ENCODE measurements around the gene PLA2G5.
"Not testable (repeated sequence)": the region's sequence is repeated elsewhere in the genome, so short reads cannot be mapped to it uniquely, and the experiment has no call there.

PLA2G5 gene

DNA sequence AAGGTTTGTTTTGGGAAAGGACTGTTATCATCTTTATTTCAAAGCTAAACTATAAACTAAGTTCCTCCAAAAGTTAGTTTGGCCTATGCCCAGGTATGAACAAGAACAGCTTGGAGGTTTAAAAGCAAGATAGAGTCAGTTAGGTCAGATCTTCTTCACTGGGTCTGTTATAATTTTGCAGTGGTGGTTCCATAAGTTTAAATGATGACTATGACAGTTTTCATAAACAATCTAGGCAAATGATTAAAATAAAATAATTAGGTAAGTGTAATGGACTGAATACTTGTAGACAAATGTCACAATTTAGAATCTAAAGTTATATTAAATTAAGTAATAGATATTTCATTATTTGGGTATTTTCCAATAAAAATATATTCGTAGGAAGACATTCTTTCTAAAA is 21.4 kb upstream of the PLA2G5 start:
- H3K36me3 ChIP-seq (ENCODE audit: control insufficient read depth, insufficient read depth, low read length): no peaks in the 10 kb centered on the region
- H3K4me1 ChIP-seq (ENCODE audit: control insufficient read depth, insufficient read depth, low read length): no peaks in the 10 kb centered on the region
- H3K9me3 ChIP-seq (ENCODE audit: control insufficient read depth, low read length): no peaks in the 10 kb centered on the region
- no peaks in the 10 kb centered on the region for H3K27me3 ChIP-seq (ENCODE audit: control insufficient read depth, insufficient read depth, low read length)
- no peak overlapping the region for H3K4me3 ChIP-seq (ENCODE audit: low read length)
- no peak overlapping the region for H3K9ac ChIP-seq (ENCODE audit: low read length)

DNA sequence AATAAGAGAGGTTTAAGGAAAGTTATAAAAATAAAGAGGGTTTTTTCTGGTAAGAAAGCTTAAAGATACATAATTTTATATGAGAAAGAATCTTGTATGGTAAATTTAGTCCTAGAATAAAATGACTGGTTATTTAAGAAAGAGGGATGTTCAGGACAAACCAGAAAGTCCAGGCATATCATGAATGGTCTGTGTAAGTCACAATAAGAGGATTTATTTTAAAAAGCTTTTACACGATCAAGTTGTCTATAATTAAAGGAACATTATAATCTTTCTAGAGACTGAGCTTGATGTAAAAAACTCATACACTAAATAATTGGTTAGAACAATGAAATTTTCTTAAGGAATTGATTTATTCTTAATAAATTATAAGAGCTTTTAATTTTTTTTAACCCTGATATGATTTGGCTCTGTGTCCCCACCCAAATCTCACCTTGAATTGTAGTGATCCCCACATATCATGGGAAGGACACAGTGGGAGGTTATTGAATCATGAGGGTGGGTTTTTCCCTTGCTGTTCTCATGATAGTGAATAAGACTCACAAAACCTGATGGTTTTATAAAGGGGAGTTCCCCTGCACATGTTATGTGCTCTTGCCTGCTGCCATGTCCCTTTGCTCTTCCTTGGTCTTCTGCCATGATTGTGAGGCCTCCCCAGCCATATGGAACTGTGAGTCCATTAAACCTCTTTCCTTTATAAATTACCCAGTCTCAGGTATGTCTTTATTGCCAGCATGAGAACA is 20.8 kb upstream of the PLA2G5 start:
- H3K4me1 ChIP-seq (ENCODE audit: control insufficient read depth, insufficient read depth, low read length); H3K9me3 ChIP-seq (ENCODE audit: control insufficient read depth, low read length); H3K27me3 ChIP-seq (ENCODE audit: control insufficient read depth, insufficient read depth, low read length); H3K36me3 ChIP-seq (ENCODE audit: control insufficient read depth, insufficient read depth, low read length); H3K9ac ChIP-seq (ENCODE audit: low read length); H3K4me3 ChIP-seq (ENCODE audit: low read length): not testable (repeated sequence)

DNA sequence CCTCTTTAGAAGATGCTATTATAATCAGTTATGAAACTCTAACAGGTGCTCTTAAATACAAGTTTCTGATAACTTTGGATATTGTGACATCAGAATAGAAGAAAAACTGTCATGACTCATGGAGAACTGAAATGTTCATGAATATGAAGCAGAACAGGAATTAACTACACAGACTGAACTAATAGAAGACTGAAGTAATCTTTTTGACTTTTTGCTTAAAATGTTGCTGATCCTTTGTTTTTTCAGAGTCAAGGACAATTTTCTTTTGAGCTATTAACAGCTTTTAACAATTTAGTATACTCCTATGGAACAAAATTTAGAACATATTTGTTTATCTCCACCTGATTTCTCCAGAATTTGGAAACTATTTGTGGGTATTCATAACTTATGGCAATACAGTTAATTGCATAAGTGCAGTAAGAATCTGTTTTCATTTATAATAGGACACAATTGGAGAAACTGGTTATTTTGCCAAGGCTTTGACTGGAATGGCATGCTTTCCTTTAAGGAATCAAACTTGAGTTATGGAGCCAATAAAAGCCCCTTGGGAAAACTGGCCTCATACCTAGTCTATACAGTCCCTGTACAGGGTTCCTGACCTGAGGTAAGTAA is 18.7 kb upstream of the PLA2G5 start:
- H3K36me3 ChIP-seq (ENCODE audit: control insufficient read depth, insufficient read depth, low read length): no peaks in the 10 kb centered on the region
- no peaks in the 10 kb centered on the region for H3K4me1 ChIP-seq (ENCODE audit: control insufficient read depth, insufficient read depth, low read length)
- H3K4me3 ChIP-seq (ENCODE audit: low read length): no peak overlapping the region
- no peak overlapping the region for H3K9ac ChIP-seq (ENCODE audit: low read length)
- H3K9me3 ChIP-seq (ENCODE audit: control insufficient read depth, low read length): no peaks in the 10 kb centered on the region
- no peaks in the 10 kb centered on the region for H3K27me3 ChIP-seq (ENCODE audit: control insufficient read depth, insufficient read depth, low read length)

DNA sequence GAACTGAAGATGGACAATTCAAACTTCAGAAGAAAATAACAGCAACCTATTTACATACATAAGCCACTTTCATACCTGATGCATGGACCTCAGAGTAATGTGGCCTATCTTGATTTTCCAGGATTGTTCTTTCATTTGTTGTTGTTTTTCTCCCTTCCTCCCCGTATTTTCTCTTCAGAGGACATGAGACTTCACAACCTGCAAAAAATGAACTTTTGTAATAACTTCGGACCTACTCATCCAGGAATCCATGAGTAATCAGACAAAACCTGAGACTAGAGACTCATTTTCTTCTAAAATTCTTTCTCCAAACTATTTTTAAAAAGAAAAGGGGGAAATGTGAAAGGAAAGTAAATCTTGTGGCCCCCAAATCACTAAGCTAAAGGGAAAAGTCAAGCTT is 17.6 kb upstream of the PLA2G5 start:
- no peaks in the 10 kb centered on the region for H3K36me3 ChIP-seq (ENCODE audit: control insufficient read depth, insufficient read depth, low read length)
- H3K9ac ChIP-seq (ENCODE audit: low read length): no peak overlapping the region
- H3K4me1 ChIP-seq (ENCODE audit: control insufficient read depth, insufficient read depth, low read length): no peaks in the 10 kb centered on the region
- H3K4me3 ChIP-seq (ENCODE audit: low read length): no peak overlapping the region
- H3K9me3 ChIP-seq (ENCODE audit: control insufficient read depth, low read length): no peaks in the 10 kb centered on the region
- no peaks in the 10 kb centered on the region for H3K27me3 ChIP-seq (ENCODE audit: control insufficient read depth, insufficient read depth, low read length)

DNA sequence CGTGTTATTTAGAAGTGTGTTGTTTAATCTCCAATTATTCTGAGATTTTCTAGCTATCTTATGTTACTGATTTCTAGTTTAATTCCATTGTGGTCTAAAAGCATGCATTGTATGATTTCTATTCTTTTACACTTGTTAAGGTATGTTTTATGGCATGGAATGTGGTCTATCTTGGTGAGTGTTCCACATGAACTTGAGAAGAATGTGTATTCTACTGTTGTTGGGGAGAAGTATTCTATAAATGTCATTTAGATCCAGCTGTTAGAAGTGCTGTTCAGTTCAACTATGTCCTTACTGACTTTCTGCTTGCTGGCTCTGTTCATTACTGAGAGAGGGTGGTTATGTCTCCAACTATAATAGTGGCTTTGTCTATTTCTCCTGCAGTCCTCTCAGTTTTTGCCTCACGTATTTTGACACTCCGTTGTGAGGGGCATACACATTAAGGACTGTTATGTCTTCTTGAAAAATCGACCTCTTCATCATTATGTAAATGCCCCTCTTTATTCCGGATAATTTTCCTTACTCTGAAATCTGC is 12.0 kb upstream of the PLA2G5 start:
- H3K4me3 ChIP-seq (ENCODE audit: low read length): no peak overlapping the region
- H3K9ac ChIP-seq (ENCODE audit: low read length): no peak overlapping the region
- H3K9me3 ChIP-seq (ENCODE audit: control insufficient read depth, low read length): no peaks in the 10 kb centered on the region

DNA sequence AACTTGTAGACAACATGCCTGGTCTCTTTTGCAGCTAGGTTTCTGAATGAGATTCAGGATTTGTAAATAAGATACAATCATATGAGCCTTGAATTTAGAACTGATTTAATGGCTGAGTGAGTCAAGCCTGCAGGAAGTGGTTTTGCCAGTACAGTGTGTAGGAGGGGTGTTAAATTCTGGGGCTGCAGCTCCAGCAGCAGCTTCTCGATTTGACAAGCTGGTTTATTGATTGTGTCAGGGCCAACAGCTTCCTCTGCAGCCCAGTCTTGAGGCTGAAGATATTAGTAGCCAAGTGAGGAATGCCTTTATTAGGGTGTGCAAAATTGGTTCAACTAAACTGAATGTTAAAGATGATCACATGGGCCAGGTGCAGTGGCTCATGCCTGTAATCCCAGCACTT is 11.5 kb upstream of the PLA2G5 start:
- Histone ChIP-seq H3K9ac (ENCODE audit: low read length) (no peak overlapping the region), H3K9me3 (ENCODE audit: control insufficient read depth, low read length) (no peaks in the 10 kb centered on the region), H3K27me3 (ENCODE audit: control insufficient read depth, insufficient read depth, low read length) (no peaks in the 10 kb centered on the region), H3K4me3 (ENCODE audit: low read length) (no peak overlapping the region), H3K4me1 (ENCODE audit: control insufficient read depth, insufficient read depth, low read length) (no peaks in the 10 kb centered on the region), H3K36me3 (ENCODE audit: control insufficient read depth, insufficient read depth, low read length) (no peaks in the 10 kb centered on the region)

More for the DNA sequence above, 12.0 kb upstream of the PLA2G5 start:
- H3K36me3 ChIP-seq (ENCODE audit: control insufficient read depth, insufficient read depth, low read length): no peaks in the 10 kb centered on the region
- H3K4me1 ChIP-seq (ENCODE audit: control insufficient read depth, insufficient read depth, low read length): no peaks in the 10 kb centered on the region
- no peaks in the 10 kb centered on the region for H3K27me3 ChIP-seq (ENCODE audit: control insufficient read depth, insufficient read depth, low read length)

DNA sequence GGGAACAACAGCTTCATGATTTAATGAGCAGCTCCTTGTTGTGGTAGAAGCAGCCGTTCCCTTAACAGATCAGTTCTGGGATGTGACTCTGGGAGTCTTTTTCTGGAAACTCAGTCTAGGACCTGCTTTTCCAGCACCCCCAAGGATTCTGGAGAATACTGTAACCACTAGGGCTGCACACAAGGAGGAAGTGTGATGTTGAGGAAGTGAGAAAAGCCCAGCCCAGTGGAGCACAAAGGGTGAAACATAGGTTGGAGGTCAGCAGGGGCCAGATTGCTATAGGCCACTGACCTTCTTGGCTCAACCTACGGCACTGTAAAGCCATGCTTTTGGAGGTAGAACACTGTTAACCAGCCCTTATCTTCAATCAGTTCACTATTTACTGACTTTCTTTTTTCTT is 10.1 kb upstream of the PLA2G5 start:
- Histone ChIP-seq H3K36me3 (ENCODE audit: control insufficient read depth, insufficient read depth, low read length) (no peaks in the 10 kb centered on the region), H3K4me3 (ENCODE audit: low read length) (no peak overlapping the region), H3K9me3 (ENCODE audit: control insufficient read depth, low read length) (no peaks in the 10 kb centered on the region), H3K9ac (ENCODE audit: low read length) (no peak overlapping the region), H3K27me3 (ENCODE audit: control insufficient read depth, insufficient read depth, low read length) (no peaks in the 10 kb centered on the region), H3K4me1 (ENCODE audit: control insufficient read depth, insufficient read depth, low read length) (no peaks in the 10 kb centered on the region)

DNA sequence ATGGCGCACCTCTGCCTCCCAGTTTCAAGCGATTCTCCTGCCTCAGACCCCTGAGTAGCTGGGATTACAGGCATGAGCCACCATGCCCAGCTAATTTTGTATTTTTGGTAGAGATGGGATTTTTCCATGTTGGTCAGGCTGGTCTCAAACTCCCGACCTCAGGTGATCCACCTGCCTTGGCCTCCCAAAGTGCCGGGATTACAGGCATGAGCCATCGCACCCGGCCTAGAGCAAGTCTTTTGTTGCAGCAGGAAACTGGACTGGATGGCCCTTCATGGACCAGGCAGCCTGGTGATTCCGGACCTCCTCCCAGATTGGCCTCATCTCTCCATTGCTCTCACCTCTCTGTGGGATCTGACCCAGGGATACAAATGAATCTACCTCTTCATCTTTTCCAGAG is 9.2 kb upstream of the PLA2G5 start:
- H3K9ac ChIP-seq (ENCODE audit: low read length): not testable (repeated sequence)

DNA sequence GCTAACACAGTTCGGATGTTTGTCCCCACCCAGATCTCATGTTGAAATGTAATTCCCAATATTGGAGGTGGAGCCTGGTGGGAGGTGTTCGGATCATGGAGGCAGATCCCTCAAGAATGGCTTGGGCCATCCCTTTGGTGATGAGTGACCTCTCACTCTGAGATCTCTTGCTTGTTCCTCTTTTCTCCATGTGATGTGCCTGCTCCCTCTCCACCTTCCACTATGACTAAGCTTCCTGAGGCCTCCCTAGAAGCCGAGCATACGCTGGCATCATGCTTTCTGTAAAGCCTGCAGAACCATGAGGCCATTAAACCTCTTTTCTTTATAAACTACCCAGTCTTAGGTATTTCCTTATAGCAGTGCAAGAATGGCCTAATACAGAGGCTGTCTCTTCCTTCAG is 8.1 kb upstream of the PLA2G5 start:
- no peaks in the 10 kb centered on the region for H3K27me3 ChIP-seq (ENCODE audit: control insufficient read depth, insufficient read depth, low read length)
- no peak overlapping the region for H3K4me3 ChIP-seq (ENCODE audit: low read length)
- no peaks in the 10 kb centered on the region for H3K4me1 ChIP-seq (ENCODE audit: control insufficient read depth, insufficient read depth, low read length)
- no peak overlapping the region for H3K9ac ChIP-seq (ENCODE audit: low read length)
- H3K9me3 ChIP-seq (ENCODE audit: control insufficient read depth, low read length): no peaks in the 10 kb centered on the region
- H3K36me3 ChIP-seq (ENCODE audit: control insufficient read depth, insufficient read depth, low read length): no peaks in the 10 kb centered on the region

More for the DNA sequence above, 9.2 kb upstream of the PLA2G5 start:
- H3K4me3 ChIP-seq (ENCODE audit: low read length); H3K9me3 ChIP-seq (ENCODE audit: control insufficient read depth, low read length); H3K36me3 ChIP-seq (ENCODE audit: control insufficient read depth, insufficient read depth, low read length); H3K4me1 ChIP-seq (ENCODE audit: control insufficient read depth, insufficient read depth, low read length); H3K27me3 ChIP-seq (ENCODE audit: control insufficient read depth, insufficient read depth, low read length): not testable (repeated sequence)

DNA sequence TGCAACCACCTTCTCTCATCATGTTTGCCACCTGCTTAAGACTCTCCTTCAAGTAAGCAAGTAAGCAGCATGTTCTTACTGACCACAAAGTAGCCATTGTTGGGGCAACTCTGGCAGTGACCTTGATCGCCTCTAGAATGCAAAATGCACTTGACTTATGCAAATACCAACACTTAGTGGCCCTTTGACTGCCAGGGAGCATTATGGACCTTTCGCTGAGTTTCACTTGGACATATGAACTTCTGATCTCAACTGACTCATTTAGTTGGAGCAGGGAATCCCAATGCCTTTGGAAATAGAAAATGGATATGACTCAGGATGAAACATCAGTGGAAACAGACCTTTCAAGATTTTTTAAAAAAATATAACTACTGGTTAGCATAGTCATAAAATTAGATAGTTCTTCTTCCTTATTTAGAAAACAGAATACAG is 6.1 kb upstream of the PLA2G5 start:
- H3K9ac ChIP-seq (ENCODE audit: low read length): no peak overlapping the region
- H3K36me3 ChIP-seq (ENCODE audit: control insufficient read depth, insufficient read depth, low read length): no peaks in the 10 kb centered on the region
- no peaks in the 10 kb centered on the region for H3K4me1 ChIP-seq (ENCODE audit: control insufficient read depth, insufficient read depth, low read length)
- H3K4me3 ChIP-seq (ENCODE audit: low read length): no peak overlapping the region
- no peaks in the 10 kb centered on the region for H3K9me3 ChIP-seq (ENCODE audit: control insufficient read depth, low read length)
- H3K27me3 ChIP-seq (ENCODE audit: control insufficient read depth, insufficient read depth, low read length): no peaks in the 10 kb centered on the region

DNA sequence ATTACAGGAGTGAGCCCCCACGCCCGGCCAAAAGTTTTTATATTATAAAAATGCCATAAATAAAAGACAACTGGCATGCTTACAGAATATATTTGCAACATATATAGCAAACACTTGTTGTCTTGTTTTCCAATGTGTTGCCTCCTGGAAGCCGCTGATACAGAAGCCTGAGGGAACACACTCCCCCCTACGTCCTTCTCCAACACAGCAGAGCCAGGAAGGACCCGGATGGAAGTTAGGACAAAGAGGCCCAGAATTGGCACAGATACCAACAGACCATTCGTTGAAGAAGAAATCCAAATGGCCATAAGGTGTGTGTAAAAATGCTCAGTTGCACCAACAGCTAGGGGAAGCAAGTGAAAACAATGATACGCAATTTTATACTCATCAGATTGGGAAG is 1.3 kb upstream of the PLA2G5 start:
- no peaks in the 10 kb centered on the region for H3K36me3 ChIP-seq (ENCODE audit: control insufficient read depth, insufficient read depth, low read length)
- H3K9me3 ChIP-seq (ENCODE audit: control insufficient read depth, low read length): no peaks in the 10 kb centered on the region
- H3K4me3 ChIP-seq (ENCODE audit: low read length): no peak overlapping the region
- no peak overlapping the region for H3K9ac ChIP-seq (ENCODE audit: low read length)
- no peaks in the 10 kb centered on the region for H3K4me1 ChIP-seq (ENCODE audit: control insufficient read depth, insufficient read depth, low read length)
- H3K27me3 ChIP-seq (ENCODE audit: control insufficient read depth, insufficient read depth, low read length): peaks cover 4% of the 10 kb centered on the region

DNA sequence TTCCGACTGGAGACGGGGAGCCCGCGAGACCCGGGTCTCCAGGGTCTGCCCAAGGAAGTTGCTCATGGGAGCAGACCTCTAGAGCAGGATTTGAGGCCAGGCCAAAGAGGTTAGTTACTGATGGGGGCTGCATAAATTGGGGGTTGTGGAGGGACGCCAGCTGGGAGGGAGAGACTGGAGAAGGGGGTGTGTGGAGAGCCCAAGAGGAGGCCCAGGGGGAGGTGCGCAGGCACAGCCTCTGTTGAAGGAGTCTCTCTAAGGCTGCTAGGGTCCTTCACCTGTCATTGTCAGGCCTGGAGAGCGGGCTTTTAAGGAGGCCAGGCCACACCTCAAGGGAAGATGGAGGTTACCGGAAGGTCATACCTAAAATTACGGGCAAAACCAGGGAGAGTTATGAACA is 363 bp downstream of the PLA2G5 start:
- Histone ChIP-seq H3K4me1 (ENCODE audit: control insufficient read depth, insufficient read depth, low read length) (no peaks in the 10 kb centered on the region), H3K9ac (ENCODE audit: low read length) (no peak overlapping the region), H3K36me3 (ENCODE audit: control insufficient read depth, insufficient read depth, low read length) (no peaks in the 10 kb centered on the region), H3K4me3 (ENCODE audit: low read length) (no peak overlapping the region), H3K27me3 (ENCODE audit: control insufficient read depth, insufficient read depth, low read length) (peaks cover 4% of the 10 kb centered on the region), H3K9me3 (ENCODE audit: control insufficient read depth, low read length) (no peaks in the 10 kb centered on the region)

All from mucosa of stomach (tissue), 1 donor.